ENCODE data around the gene ARHGEF4. TPM values are rescaled to one million over a fixed set of nuclear protein-coding genes. Genes with fewer than 3 reads are reported as not detected.

The ARHGEF4 gene
- total and polyA plus RNA-seq, 10 of the 15 experiments (the other 5 are each of a cell fraction or from before 2014, with no cell fraction given) = 0.02 to 0.24 (median 0.16) TPM; not detected in 6

DNA sequence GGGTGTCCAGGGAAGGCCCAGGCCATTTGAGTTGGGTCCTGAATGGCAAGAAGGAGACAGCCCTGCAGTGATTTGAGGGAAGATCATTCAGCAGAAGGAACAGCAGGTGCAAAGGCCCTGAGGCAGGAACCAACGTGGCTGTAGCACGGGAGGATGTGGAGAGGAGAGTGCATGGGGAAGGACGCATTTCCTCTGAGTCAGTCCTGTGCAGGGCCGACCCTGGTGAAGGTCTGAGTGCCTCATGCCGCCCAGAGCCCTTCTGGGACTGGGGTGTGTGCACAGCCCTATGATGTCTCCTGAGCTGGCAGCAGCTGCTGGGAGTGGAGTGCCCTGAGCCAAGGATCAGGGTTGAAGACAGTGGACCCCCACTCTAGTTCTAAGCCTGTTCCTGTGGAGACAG is 17.9 kb upstream of the ARHGEF4 start:
- SMC1A ChIA-PET (ENCODE audit: uncharacterized antibody, unreplicated experiment) = interaction anchor here (1.3 kb wide), 1 partner anchor 26 kb away, joined by 3 read pairs; no protein-coding TSS in a partner anchor
- Histone ChIP-seq H3K4me2 (ENCODE audit: control insufficient read depth, insufficient read depth) (no peak overlapping the region), H3K36me3 (ENCODE audit: control insufficient read depth in 2 of 2, insufficient read depth in 2 of 2, low read length in 1 of 2) (no peaks in the 10 kb centered on the region; a peak in 1 of 4 replicates), H3K27me3 (replicated peaks in 1 of 2; ENCODE audit: control insufficient read depth in 2 of 2, insufficient read depth in 2 of 2, low read length in 1 of 2) (no peaks in the 10 kb centered on the region), H3K27ac (ENCODE audit: control insufficient read depth, insufficient read depth) (no peak overlapping the region), H3K4me1 (ENCODE audit: control insufficient read depth, insufficient read depth, low read length) (peaks cover 5% of the 10 kb centered on the region), H3K4me3 (no peak overlapping the region), H4K20me1 (ENCODE audit: control insufficient read depth, insufficient read depth) (no peaks in the 10 kb centered on the region), H3K9ac (ENCODE audit: control insufficient read depth, insufficient read depth, low read length) (no peak overlapping the region), H3K79me2 (ENCODE audit: control insufficient read depth, insufficient read depth, low read length) (no peaks in the 10 kb centered on the region), H2AFZ (ENCODE audit: control insufficient read depth, low read depth, low read length) (no peak overlapping the region), H3K9me3 (replicated peaks; ENCODE audit: control insufficient read depth, insufficient read depth, low read length) (no peaks in the 10 kb centered on the region)
- BruUV-seq (replicated peaks) = no TSS peak
- in situ Hi-C loops (cut with MboI) = no loop called here
- intact Hi-C loops (cut with micrococcal nuclease; ENCODE audit: unreplicated experiment) = no loop called here
- no peak for DNase-seq (ENCODE audit: low read depth, low spot score)
- WGBS (ENCODE audit: insufficient coverage, insufficient replicate concordance, low lambda C conversion rate, missing lambda C conversion rate) = 2% methylated on average over 4 of the region's 5 CpGs
- RAD21 ChIA-PET (ENCODE audit: unreplicated experiment) = interaction anchor here (3.0 kb wide), 1 partner anchor 21 kb away, joined by 10 read pairs; no protein-coding TSS in a partner anchor
- CTCF ChIA-PET = no interaction called here
- POLR2A ChIA-PET = interaction anchor here (0.5 to 0.7 kb wide), 2 partner anchors 18 to 89 kb away, joined by 3 to 4 read pairs; no protein-coding TSS in a partner anchor
- no peak for ATAC-seq
- FAIRE-seq = no peak
- TF ChIP-seq, protein P1, sequence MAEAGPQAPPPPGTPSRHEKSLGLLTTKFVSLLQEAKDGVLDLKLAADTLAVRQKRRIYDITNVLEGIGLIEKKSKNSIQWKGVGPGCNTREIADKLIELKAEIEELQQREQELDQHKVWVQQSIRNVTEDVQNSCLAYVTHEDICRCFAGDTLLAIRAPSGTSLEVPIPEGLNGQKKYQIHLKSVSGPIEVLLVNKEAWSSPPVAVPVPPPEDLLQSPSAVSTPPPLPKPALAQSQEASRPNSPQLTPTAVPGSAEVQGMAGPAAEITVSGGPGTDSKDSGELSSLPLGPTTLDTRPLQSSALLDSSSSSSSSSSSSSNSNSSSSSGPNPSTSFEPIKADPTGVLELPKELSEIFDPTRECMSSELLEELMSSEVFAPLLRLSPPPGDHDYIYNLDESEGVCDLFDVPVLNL (IDR thresholded peaks at IDR 0.05; ENCODE audit: low read depth, low read length) = no peak
- no peak for TF ChIP-seq EGR1 (IDR thresholded peaks at IDR 0.05; ENCODE audit: borderline replicate concordance in 1 of 2, low read depth in 2 of 2, low read length in 2 of 2)
- TF ChIP-seq, protein P2, sequence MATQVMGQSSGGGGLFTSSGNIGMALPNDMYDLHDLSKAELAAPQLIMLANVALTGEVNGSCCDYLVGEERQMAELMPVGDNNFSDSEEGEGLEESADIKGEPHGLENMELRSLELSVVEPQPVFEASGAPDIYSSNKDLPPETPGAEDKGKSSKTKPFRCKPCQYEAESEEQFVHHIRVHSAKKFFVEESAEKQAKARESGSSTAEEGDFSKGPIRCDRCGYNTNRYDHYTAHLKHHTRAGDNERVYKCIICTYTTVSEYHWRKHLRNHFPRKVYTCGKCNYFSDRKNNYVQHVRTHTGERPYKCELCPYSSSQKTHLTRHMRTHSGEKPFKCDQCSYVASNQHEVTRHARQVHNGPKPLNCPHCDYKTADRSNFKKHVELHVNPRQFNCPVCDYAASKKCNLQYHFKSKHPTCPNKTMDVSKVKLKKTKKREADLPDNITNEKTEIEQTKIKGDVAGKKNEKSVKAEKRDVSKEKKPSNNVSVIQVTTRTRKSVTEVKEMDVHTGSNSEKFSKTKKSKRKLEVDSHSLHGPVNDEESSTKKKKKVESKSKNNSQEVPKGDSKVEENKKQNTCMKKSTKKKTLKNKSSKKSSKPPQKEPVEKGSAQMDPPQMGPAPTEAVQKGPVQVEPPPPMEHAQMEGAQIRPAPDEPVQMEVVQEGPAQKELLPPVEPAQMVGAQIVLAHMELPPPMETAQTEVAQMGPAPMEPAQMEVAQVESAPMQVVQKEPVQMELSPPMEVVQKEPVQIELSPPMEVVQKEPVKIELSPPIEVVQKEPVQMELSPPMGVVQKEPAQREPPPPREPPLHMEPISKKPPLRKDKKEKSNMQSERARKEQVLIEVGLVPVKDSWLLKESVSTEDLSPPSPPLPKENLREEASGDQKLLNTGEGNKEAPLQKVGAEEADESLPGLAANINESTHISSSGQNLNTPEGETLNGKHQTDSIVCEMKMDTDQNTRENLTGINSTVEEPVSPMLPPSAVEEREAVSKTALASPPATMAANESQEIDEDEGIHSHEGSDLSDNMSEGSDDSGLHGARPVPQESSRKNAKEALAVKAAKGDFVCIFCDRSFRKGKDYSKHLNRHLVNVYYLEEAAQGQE (IDR thresholded peaks at IDR 0.05; ENCODE audit: low read depth, low read length) = no peak
- TF ChIP-seq STAT1 (conservative IDR thresholded peaks at IDR 0.05) = no peak
- no peak for TF ChIP-seq NFXL1 (IDR thresholded peaks at IDR 0.05; ENCODE audit: borderline replicate concordance)
- TF ChIP-seq TCF12 (IDR thresholded peaks at IDR 0.05; ENCODE audit: low read depth, low read length) = no peak
- TF ChIP-seq, protein P3, sequence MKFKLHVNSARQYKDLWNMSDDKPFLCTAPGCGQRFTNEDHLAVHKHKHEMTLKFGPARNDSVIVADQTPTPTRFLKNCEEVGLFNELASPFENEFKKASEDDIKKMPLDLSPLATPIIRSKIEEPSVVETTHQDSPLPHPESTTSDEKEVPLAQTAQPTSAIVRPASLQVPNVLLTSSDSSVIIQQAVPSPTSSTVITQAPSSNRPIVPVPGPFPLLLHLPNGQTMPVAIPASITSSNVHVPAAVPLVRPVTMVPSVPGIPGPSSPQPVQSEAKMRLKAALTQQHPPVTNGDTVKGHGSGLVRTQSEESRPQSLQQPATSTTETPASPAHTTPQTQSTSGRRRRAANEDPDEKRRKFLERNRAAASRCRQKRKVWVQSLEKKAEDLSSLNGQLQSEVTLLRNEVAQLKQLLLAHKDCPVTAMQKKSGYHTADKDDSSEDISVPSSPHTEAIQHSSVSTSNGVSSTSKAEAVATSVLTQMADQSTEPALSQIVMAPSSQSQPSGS (IDR thresholded peaks at IDR 0.05; ENCODE audit: low read length) = no peak
- TF ChIP-seq MYB (IDR thresholded peaks at IDR 0.05; ENCODE audit: borderline replicate concordance, low read depth, low read length) = no peak
- TF ChIP-seq, protein P4, sequence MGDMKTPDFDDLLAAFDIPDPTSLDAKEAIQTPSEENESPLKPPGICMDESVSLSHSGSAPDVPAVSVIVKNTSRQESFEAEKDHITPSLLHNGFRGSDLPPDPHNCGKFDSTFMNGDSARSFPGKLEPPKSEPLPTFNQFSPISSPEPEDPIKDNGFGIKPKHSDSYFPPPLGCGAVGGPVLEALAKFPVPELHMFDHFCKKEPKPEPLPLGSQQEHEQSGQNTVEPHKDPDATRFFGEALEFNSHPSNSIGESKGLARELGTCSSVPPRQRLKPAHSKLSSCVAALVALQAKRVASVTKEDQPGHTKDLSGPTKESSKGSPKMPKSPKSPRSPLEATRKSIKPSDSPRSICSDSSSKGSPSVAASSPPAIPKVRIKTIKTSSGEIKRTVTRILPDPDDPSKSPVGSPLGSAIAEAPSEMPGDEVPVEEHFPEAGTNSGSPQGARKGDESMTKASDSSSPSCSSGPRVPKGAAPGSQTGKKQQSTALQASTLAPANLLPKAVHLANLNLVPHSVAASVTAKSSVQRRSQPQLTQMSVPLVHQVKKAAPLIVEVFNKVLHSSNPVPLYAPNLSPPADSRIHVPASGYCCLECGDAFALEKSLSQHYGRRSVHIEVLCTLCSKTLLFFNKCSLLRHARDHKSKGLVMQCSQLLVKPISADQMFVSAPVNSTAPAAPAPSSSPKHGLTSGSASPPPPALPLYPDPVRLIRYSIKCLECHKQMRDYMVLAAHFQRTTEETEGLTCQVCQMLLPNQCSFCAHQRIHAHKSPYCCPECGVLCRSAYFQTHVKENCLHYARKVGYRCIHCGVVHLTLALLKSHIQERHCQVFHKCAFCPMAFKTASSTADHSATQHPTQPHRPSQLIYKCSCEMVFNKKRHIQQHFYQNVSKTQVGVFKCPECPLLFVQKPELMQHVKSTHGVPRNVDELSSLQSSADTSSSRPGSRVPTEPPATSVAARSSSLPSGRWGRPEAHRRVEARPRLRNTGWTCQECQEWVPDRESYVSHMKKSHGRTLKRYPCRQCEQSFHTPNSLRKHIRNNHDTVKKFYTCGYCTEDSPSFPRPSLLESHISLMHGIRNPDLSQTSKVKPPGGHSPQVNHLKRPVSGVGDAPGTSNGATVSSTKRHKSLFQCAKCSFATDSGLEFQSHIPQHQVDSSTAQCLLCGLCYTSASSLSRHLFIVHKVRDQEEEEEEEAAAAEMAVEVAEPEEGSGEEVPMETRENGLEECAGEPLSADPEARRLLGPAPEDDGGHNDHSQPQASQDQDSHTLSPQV (IDR thresholded peaks at IDR 0.05) = no peak
- TF ChIP-seq JUNB (IDR thresholded peaks at IDR 0.05) = no peak
- TF ChIP-seq CHD1 (IDR thresholded peaks at IDR 0.05; ENCODE audit: low read depth, low read length) = no peak
